Measurements from ENCODE around the gene FAM131C.

The FAM131C gene

DNA sequence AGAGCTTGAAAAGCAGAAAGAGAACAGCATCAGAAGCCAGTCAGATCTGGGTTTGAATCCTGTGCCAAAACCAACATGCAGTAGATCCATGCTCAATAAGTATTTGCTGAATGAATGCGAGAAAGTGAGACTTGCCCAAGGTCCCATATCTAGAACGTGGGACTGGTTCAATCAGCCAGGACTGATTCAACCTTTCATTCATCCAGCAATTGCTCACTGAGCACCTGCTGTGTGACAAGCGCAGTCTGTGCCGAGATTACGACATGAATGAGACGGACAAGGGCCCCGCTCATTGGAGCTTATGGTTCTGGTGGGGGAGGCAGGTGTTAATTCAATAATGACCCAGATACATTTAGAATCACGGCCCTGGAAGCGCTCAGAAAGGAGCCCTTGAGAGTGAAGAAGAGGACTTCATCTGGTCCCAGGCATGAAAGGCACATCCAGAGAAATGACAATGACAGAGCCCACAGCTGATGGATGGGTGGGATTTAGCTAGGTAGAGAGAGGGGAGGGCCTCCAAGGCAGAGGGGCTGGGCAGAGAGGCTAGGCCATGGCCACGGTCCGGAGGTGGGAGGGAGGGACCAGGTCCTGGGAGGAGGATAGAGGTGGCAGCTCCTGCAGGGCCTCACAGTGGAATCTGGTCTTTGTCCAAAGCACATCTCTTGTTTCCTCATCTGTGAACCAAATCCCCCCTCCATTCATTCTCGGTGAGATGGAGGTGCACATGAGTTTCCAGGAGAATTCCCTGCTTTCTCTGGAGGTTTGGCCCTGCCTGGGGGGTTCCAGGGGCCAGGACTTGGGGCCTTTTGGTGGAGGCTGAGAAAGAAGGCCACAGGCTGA, 4.2 kb upstream of the FAM131C start:
- DNase-seq: no peak

- no peak for DNase-seq
Measured at GRCh38 chr1:16076865-16077238, 3.4 kb upstream of the FAM131C start.

DNA sequence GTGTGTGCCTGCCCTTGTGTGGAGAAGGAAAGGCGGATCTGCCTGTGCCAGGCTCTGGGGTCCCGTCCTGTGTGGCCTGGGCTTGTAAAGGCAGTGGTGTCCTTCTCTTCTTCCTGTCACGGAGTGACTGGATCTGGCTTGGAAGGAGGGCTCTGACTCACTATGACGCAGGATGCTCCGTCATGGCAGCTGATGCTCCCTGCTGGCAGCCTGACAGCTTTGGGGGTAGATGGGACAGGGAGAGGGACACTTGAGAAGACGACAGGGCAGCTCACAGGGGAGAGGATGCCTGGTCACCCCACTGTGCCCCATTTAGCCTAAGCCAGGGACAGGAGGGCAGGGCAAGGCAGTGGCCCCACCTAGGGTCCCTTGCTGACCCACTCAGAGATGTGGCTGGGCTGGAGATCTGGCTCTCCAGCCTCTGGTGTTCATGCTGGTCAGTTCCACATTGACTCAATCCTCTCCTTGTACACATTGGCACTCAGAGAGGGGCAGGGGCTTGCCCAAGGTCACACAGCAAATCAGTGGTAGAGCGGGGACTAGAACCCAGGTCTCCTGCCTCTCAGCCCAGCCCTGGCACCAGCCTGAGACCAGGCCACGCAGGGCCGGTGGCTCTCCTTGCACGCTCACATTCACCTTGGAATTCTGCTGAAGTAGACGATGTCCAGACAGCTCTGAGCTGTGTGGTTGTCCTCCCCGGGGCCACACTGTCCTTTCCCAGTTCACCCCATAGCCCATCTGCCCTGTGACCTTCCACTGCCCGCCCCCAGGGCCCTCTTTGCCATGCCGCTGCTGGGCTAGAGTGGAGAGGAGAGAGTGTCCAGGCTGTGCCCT, 2.8 kb upstream of the FAM131C start:
- DNase-seq: peak in 3 of 58 donors; percentile 16 to 39 (median 34)

- peak in 30 of 58 donors; percentile 5 to 59 (median 25) for DNase-seq
Measured at GRCh38 chr1:16075337-16076030, 2.0 kb upstream of the FAM131C start.

GRCh38 chr1:16074217-16074616, 766 bp upstream of the FAM131C start:
- DNase-seq: no peak

- peak in 2 of 58 donors; percentile 25 to 34 for DNase-seq
Measured at GRCh38 chr1:16072616-16073484, 601 bp downstream of the FAM131C start.

DNA sequence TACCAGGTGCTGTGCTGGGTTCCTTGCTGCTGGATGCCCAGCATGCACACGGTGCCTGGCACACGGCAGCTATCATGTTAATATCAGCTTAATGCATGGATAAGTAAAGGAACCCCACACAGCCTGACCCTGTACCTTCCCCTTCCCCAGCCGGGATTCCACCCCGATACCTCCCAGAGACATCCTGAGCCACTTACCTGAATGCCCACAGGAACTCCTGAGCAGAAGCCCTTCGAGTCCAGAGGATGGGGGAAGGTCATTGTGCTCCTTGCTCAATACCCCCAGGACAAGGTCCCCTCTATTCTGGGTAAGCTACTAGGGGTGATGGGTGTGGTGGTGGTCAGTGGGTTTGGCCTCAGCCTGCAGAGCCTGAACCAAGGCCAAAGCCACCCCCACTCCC, 1.4 kb downstream of the FAM131C start:
- DNase-seq: no peak

GRCh38 chr1:16071614-16072013, 1.8 kb downstream of the FAM131C start:
- no peak for DNase-seq

DNA sequence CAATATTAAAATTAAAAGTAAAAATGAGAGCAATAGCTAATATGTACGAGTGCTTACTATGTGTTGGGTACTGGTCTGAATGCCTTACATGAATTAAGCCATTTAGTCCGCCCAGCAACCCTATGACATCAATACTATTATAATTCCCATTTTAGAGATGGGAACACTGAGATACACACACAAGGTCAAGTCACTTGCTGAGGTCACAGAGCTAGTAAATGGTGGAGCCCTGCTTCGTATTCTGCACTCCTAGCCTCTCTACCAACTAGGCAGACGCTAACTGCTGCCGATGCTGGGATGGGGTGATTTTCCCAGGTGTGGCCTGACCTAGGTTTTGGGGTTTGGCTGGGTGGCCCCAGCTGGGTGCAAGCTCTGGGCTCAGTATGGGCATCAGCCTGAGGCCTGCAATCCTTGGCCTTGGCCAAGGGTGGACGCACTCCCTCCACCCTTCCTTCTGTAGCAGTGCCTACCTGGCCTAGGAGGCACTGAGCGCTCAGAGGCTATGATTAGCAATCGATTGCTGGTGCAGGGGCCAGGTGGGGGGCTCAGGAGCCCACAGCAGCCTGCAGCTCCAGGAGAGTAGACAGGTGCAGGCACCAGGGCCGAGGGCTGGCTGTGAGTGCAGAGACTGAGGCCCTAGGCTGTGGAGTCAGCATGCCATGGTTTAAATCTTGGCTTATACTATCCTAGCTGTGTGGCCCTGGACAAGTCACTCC, 2.7 kb downstream of the FAM131C start:
- no peak for DNase-seq

GRCh38 chr1:16068356-16069270, 4.8 kb downstream of the FAM131C start:
- peak in 43 of 58 donors; percentile 7 to 72 (median 36) for DNase-seq

DNA sequence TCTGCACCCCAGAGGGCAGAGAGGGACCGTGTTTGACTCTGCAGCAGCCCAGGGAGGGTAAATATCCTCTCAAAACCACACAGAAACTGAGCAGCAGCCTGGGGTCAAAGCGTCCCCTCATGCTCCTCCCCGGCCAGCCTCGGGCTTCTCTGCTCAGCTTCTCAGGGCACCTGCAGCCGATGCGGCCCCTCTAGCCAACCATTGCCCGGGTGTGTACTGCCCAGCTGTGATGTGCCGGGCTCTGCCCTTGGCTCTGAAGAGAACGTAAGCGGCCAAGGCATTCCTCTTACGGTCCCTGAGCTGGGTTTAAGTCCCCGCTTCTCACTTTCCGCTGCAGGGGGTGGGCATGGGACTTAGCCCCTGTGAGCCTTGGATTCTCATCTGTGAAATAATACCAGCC, 5.5 kb downstream of the FAM131C start:
- peak in 1 of 58 donors; percentile 17 for DNase-seq

DNA sequence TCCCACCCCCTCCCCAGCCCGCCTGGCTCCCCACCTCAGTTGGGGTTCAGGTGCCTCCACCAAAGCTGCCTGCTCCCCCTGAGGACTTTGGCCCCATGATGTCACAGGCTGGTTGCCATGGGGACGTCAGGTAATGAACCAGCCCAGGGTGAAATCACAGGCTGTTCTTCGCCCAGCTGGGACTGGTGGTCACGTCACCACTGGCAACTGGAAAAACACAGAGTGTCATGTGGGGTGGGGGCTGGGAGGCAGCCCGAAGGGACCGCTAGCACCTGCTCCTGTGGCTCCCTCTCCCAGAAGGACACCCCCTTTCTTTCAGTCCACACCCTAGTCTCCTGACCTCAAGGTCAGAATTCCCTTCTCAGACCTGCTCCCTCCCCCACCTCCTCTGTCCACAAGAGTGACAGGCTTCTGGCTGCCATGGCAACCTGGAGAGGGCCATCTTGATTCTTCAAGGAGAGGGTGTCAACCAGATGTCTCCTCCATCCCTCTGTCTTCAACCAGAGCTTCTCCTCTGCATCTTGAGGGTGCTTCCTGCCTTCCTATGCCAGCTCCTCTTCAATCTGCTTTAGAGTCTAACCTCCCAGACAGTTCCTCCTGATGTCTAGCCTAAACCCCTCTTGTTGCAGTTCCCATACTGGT, 6.2 kb downstream of the FAM131C start:
- peak in 30 of 58 donors; percentile 6 to 76 (median 33) for DNase-seq

GRCh38 chr1:16066245-16066644, 7.2 kb downstream of the FAM131C start:
- DNase-seq: no peak

- no peak for DNase-seq
Measured at GRCh38 chr1:16065269-16065576, 8.2 kb downstream of the FAM131C start.

GRCh38 chr1:16064536-16065268, 8.7 kb downstream of the FAM131C start:
- peak in 11 of 58 donors; percentile 8 to 45 (median 24) for DNase-seq

GRCh38 chr1:16063921-16064320, 9.5 kb downstream of the FAM131C start:
- DNase-seq: peak in 1 of 58 donors; percentile 14

- no peak for DNase-seq
Measured at GRCh38 chr1:16063226-16063829, 10.1 kb downstream of the FAM131C start.
